GM18508 (cell line): Measurements from ENCODE around the gene KRTAP5-2.

ENCODE experiments used
- ATAC-seq: cut with Tn5 transposase; IDR thresholded peaks from one replicate; pipeline ENCODE4 v1.9.1; 2021; ENCODE audit warnings: moderate number of reproducible peaks; ENCODE audit not compliant: insufficient read depth, unreplicated experiment

The KRTAP5-2 gene

DNA sequence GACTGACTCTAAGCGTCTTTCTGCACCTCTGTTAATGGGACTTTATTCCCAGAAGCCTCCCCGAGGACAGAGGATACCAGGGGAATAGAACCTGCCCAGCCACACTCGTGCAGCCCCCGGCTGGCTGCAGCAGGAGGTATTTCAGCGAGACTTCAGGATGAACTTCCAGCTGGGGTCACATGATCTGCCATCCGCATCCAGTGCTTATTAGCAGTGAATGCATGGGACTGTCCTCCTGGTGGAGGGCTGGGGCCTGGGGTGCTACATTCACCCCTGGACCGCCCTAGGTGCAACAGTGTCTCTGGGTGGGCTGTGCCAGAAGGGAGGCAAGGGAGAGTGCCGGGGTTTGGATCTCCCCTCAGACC is 27.6 kb downstream of the KRTAP5-2 start:
- no peak for ATAC-seq

DNA sequence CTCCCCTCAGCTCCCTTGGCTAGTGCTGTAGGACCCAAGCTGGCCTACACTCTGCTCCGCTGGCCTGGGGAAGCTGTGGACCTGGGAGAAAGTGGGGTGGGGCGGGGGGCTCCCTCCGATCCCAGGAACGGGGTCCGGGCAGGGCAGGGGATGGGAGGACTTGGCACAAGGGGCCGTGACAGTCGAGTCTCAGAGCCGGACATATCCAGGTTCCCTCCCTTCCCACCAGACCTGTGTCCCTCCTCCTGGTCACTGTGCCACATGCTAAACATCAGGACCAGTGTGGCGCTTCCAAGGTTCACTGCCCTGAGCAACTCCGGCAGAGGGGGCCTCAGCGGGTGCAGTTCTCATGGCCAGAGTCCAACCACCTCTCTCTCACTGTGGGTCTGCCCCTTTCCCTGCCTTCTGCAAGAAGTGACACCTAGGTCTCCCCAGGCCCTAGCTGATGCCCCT is 28.1 kb downstream of the KRTAP5-2 start:
- no peak for ATAC-seq

DNA sequence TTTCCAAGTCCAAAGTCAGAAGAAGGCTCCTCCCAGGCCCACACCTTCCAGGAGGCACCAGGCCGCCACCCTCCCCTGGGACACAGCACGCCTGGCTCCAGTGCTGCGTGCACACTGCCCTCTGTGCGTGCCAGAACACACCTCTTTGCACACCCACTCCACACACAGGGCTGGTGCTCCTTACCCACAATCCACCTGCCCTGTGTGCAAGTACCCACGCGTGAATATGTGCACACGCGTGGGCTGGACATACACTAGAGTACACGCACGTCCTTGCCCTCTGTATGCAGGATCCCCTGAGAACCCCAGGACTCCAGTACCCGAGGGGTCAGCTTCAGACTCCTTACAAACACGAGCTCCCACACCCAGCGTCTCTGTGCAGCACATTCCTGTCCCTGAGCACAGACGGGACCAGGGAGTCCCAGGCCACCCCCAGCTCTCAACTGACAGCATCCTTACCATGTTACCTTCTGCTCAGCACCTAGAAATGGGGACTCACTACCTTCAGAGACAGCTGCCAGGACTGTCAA is 28.8 kb downstream of the KRTAP5-2 start:
- ATAC-seq = no peak

DNA sequence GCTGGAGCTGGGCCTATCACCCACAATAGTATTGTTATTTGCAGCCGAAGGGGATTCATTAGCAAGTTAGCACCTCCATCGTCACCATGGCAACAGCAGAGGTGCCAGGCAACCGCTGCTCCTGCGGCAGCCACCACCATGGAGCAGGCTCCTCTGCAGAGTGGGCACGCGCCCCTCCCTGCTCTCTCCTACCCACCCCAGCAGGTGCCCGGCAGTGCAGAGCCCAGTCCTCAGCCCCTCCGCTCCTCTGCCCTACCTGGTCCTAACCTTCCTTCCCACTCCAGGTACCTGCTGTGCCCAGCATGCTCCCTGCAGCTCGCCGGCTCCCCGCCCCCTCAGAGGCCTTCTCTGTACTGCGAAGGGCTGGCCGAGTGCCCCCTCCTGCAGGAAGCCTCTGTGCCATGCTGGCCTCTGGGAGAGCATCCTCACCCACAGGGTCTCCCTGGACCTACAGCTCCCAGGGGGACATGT is 29.6 kb downstream of the KRTAP5-2 start:
- ATAC-seq = no peak

DNA sequence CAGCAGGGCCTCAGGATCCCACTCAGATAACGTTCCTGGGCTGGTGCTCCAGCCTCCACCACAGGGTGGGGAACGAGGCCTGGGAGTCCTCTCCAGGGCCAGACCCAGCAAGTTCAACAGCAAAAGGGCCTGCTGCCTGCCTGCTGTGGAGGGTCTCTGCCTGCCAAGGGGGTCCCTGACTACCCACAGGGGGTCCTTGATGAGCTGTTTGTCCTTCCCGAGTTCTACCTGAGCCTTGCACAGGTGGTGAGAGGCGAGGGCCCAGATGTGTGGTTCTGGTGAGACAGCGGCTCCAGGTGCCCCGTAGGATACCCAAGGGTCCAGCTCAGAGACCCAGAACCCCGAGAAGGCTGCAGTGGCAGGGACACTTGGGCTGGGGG is 30.4 kb downstream of the KRTAP5-2 start:
- no peak for ATAC-seq

DNA sequence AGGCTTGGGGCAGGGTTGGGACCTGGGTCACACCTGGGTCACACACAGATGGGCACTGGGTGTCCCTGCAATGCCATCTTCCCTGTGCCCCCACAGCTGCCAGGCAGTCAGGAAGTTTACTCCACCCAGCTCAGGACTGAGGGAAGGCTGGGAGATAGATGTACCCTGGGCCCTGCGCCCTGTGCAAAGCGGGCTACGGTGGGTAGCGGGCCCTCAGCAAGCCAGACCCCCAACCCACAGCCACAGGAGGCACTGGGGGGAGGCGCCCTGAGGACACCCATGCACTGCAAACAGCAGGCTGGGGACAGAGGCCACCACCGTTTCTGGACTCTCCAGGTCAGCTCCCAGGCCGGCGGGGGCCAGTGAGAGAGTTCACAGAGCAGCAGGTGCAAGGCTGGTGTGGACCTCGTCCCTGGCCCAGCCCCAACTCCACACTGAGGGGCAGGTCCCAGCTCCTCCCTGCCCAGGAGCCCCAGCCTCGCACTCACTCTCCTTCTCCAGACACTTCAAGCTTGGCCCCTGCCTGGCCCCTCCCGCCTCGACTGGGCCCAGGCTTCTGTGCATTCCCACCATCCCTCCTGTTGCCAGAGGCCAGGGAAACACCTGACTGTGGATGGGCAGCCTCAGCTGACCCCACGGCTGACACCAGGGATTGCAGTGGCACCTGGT is 30.9 kb downstream of the KRTAP5-2 start:
- no peak for ATAC-seq

DNA sequence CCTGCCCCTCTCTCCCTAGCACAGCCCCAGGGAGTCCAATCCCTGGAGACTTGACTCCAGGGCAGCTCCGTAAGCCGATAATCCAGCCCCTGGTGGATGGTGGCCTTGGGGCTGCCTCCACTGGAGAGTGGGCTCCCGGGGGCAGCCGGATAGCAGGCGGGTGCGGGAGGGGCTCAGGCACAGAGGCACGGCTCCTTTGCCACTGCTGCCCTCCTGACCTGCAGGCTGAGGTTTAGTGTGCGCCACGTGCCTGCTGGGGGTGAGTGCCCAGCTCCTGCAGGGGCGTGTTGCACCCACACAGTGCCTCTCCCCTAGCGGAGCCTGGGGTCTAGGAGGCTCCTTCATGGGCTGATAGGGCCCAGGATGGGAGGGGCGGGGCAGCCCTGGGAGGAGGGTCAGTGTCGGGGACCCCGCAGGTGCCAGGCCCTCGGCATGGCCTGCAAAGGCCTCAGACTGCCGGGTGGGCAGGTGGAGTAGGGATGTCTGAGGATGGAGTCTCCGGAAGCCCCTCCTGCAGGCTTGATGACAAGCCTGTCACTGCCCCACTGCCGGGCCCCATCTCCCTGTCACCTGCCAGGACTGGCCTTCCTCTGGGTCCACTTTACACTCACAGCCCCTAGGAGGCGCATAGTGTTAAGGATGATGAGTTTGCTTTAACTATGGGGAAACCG is 31.6 kb downstream of the KRTAP5-2 start:
- ATAC-seq = no peak

DNA sequence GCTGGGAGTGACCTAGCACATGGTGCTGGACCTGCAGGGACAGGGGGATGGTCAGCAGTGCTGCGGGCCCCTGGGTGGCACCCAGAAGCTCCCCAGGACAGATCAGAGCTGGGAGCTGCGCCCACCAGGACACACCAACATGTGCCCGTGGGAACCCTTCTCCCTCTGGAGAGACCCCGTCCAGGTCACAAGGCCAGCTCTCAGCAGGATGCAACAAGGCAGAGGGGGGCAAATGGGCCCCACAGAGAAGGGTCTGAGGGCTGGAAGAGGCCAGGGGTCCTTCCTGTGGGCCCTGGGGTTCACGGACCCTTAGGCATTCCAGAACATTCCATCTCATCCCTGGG is 32.2 kb downstream of the KRTAP5-2 start:
- no peak for ATAC-seq

DNA sequence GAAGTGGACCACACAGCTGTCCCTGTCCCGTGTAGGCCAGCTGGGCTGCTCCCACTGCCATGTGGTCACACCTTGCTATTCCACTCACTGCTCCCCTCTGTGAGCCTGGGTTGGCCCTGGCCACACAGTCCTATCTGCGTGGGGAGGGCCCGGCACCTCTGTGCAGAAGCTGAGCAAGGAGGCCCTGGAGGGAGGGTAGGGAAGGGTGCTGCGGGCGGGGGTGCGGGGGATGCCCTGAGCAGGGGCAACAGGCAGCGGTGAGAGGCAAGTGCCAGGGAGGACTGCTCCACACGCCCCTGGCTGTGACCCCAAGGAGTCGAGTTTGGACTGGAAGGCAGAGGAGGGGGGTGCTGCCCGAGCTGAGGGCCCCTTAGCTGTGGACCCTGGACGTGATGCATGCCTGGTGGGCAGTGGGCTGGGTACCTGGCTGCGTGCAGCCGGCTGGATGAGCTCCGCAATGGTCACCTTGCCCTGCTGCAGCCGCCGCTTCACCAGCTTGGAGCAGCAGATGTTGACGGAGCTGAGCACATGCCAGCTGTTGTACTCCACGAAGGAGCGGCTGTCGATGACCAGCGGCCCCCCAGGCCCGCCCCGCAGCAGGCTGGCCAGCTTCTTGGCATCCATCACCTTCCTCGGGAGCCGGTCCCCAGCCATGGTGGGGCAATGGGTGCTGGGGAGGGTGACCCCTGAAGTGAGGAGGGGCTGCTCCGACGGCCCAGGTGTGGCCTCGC is 32.8 kb downstream of the KRTAP5-2 start:
- no peak for ATAC-seq

DNA sequence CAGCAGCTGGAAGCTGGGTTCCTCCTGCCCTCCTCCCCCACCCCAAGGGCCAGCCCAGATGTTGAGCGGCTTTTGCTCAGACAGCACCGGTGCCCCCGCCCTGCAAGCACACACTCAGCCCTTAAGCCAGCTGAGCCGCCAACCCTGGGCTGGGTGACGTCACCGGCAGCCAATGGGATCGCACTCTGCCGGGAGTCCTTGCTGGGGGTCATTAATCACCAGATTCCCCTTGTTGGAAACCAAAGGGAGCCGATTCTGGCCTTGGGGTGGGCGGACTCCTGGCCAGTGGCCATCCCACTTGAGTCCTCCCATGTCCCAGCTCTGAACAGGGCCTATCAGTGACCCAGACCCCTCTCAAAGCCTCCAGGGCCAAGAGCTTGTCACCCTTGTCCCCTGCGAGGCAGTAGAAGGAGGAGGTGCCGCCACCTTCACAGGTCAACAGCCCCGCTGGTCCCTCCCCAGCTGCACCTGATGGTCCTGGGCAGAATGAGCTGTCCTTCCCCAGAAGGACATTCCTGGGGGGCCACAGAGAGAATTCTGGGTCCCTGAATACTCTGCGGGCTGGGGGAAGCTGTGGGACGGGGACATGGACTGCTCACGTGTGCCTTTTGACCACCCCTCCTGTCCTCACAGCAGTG is 33.4 kb downstream of the KRTAP5-2 start:
- no peak for ATAC-seq

DNA sequence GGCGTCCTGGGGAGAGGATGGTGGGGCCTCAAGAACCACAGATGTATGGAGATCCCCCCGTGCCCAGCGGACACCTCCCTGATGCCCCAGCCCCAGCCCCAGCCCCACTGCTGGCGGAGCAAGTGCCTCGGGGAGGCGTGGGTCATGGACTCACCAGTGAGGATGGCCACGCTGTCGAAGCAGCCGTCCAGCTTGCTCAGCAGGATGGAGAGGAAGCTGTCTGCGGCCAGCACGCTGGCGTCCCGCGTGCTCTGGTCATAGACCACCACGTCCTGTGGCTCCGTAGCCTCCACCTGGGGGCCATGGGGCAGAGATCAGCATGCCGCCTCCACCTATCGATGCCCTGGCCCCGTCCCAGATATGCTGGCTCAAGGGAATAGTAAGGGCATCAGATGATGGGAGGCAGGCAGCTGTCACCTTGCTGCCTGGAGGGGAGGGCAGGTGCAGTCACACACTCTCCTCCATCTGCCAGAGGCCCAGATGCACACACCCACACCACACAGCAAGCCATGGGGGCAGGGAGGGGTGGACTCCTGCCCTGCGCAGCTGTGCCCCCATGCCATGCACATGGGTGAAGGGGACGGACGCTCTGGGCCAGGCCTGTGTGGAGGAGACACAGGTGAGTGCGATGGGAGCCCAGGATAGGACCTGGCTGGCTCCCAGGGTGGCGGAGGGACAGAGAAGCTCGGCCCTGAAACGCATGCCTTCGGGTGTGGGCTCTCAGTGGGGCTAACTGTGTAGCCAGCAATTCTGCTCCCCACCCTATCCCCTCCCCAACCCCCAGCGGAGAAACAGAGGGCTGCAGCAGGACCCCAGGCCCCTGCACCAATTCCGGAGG is 34.2 kb downstream of the KRTAP5-2 start:
- no peak for ATAC-seq

DNA sequence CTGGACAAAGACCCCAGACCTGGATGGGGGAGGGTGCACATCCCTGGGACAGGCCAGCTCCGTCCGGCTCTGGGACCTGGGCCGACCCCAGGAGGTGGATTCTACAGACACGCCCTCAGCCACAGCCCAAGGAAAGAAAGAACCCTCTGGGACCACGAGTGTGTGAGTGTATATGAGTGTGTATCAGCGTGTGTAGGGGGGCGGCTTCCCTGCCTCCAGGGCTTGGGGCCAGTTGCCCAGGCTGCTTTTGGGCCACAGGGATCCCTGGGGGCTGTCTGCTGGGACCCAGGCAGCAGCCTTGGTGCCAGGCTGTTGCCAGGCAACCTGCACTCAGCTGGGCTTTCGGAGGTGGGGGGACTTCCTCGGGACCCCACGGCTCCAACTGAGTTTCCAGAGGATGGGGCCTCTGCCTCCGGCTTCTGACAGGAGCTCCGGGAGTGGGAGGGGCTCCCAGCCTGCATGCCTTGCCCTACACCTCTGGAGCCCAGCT is 34.9 kb downstream of the KRTAP5-2 start:
- ATAC-seq = no peak

DNA sequence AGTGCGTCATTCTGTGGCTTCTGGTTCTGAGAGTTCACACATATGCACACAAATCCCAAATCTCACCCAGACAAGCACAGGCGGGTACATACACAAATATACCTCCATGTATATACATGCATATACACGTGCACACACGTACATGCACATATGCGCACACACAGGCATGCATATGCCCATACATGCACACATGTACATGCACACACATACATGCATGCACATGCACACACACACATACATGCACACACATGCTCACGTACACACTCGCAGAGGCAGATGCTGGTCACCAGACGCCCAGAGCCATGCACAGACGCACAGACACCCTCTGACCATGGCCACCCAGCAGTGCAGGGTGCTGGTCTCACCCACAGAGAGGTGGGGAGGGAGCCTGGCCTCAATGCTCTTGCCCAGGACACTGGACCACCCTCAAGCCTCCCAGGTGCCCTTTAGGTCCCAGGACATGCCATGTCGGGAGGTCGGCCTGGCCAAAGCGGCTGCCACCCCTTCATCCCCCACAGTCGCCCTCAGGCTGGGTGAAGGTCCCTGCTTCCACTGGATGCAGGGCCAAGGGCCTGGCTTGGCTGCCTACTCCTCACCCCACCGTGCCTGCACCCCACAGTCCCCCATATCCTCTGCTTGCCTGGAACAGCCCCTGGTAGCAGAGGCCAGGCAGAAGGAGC is 35.5 kb downstream of the KRTAP5-2 start:
- no peak for ATAC-seq

DNA sequence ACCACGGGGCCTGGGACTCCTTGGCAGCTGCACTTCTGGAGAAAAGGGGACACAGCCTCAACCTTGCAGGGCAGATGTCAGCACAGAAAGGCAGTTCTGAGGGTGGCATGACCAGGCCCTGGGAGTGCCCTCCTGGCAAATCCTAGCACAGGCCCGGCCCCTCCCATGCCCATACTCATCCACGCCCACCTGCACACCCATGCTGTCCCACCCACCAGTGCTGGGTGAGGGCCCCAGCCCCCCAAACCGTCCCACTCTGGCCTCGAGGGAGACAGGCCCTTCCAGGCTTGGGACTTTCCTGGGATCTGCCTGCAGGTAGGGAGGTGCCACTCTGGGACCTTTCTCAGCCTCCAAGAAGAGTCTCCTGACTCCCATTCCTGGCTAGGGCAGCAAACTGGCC is 36.1 kb downstream of the KRTAP5-2 start:
- ATAC-seq = no peak

DNA sequence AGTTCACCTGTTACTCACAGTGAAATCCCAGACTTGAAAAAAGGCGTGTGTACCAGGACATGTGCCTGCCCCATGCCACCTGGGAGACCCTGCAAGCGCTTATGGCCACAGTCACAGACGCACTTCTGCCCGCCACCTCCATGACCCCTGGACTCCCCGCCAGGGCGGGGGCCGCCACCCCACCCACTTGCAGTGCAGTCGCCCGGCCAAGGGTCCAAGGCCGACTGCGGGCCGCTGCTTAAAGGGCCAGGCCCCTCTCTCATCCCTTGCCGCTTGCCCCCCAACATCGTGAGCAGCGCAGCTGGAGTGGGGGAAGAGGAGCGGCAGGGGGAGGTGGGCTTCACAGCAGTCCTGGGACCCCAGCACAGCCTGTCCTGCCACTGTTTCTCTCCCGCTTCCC is 36.8 kb downstream of the KRTAP5-2 start:
- ATAC-seq = no peak

DNA sequence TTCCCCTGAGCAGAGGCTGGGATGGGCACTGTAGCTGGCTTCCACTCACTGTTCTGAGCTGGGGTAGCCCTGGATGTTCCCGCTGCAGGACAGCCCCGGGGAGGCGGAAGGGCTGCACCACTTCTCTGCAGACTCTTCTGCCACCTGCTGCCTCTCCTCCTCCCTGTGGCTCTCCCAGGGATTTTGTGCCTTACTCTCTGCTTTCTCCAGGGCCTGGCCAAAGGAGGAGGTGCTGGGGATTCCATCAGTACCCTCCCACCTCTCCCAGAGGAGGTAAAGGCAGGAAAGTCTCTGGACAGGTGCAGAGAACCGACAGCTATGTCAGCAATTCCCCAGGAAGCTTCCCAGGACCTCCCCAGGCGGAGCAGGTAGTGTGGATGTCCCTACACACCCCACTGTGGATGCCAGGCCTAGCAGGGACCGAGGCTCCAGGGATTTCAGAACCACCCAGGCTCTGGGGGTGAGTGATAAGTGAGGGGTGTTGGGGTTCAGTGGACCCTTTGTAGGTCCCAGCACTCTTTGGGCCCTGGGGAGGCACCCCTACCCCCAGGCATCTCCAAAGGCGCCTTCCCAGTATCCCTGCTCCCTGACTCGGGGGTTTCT is 37.3 kb downstream of the KRTAP5-2 start:
- ATAC-seq = no peak

DNA sequence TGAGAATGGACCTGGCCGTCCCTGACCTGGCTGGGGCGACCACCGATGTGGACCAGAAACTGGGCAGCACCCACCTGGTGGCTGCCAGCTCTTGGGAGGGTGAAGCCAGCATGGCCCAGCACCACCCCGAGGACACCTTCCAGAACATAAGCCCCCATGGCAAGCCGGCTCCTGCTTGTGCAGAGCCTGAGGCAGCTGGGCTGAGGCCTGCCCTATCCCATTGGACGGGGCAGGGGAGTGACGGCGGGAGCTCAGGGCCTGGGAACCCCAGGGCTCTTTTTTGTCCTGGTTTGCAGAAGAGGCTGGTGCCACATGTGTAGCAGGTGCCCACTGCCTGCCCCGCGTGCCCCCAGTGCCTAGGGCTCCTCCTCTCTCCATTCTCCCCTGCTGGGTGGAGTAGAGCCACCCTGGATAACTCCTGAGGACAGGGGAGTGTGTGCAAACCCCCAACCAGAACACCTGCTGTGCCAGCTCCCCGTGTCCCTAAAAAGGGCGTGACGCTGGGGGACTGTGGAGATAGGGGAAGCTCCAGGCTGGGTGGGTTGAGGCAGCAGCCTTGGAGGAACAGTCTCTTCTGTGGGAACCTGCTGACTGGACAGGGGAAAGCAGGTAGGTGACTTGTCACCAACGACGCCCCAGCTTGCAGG is 38.0 kb downstream of the KRTAP5-2 start:
- ATAC-seq = no peak
